IMR-90 (cell line): ENCODE data around the gene FLVCR2. TPM values are rescaled to one million over a fixed set of nuclear protein-coding genes. Genes with fewer than 3 reads are reported as not detected.

Experiments
- ATAC-seq: fragments of 200-7000 bp; cut with Tn5 transposase; 2 replicates; pipeline ENCODE4 v1.9.1; 2020; ENCODE audit warnings: low read depth, mild to moderate bottlenecking, moderate library complexity
- BruUV-seq: library from RNA; stranded (reverse); fragments of 400-500 nt; replicated peaks from 2 replicates; lab custom pipeline; 2021; lab: Mats Ljungman, UMichigan
- CTCF ChIA-PET: fragments of 300-600 bp; formaldehyde crosslinking; extraction: SDS; loops from one replicate; lab custom pipeline; 2021; ENCODE audit warnings: antibody characterized with exemption; lab: Yijun Ruan, JAX
- POLR2A ChIA-PET: fragments of 300-600 bp; sonication (Branson Sonifier 250); formaldehyde crosslinking; loops from one replicate; lab custom pipeline; 2022; ENCODE audit warnings: antibody characterized with exemption; ENCODE audit not compliant: unreplicated experiment; lab: Charles Lee
- DNase-seq: peaks from one replicate; pipeline ENCODE4 v3.0.0; 2013
- H2AFZ ChIP-seq: replicated peaks from 2 replicates; pipeline ENCODE3; 2013; ENCODE audit warnings: low read length, mild to moderate bottlenecking; ENCODE audit not compliant: poor library complexity
- H2AK5ac ChIP-seq: 2 replicates; pipeline ENCODE4 v1.6.1; 2013; ENCODE audit warnings: low read depth, low read length, inconsistent platforms
- H2AK9ac ChIP-seq: replicated peaks from 2 replicates; pipeline ENCODE3; 2013; ENCODE audit warnings: mild to moderate bottlenecking, low read depth, low read length, moderate library complexity; ENCODE audit not compliant: poor library complexity
- H2BK120ac ChIP-seq: 2 replicates; pipeline ENCODE4 v1.6.1; 2013; ENCODE audit warnings: low read depth, low read length, inconsistent platforms
- H2BK15ac ChIP-seq: 3 replicates; pipeline ENCODE4 v1.6.1; 2013; ENCODE audit warnings: low read depth, low read length, inconsistent platforms
- H2BK20ac ChIP-seq: 2 replicates; pipeline ENCODE4 v1.6.1; 2013; ENCODE audit warnings: low read depth, mild to moderate bottlenecking, inconsistent platforms, low read length, moderate library complexity
- H2BK5ac ChIP-seq: 2 replicates; pipeline ENCODE4 v1.6.1; 2013; ENCODE audit warnings: mild to moderate bottlenecking, low read depth, low read length, inconsistent platforms; ENCODE audit not compliant: poor library complexity, severe bottlenecking
- H3K14ac ChIP-seq: replicated peaks from 2 replicates; pipeline ENCODE4 v1.6.1; 2013; ENCODE audit warnings: low read depth, low read length, inconsistent platforms
- H3K18ac ChIP-seq: 2 replicates; pipeline ENCODE4 v1.6.1; 2013; ENCODE audit warnings: low read depth, low read length, control low read depth
- H3K23ac ChIP-seq: 2 replicates; pipeline ENCODE4 v1.6.1; 2013; ENCODE audit warnings: low read depth, low read length, inconsistent platforms
- H3K27ac ChIP-seq: 2 replicates; pipeline ENCODE4 v1.5.1; 2013; ENCODE audit warnings: mild to moderate bottlenecking, control low read depth, low read length; ENCODE audit not compliant: insufficient read depth
- H3K27me3 ChIP-seq: 2 replicates; pipeline ENCODE4 v1.6.1; 2013; ENCODE audit warnings: low read length; ENCODE audit not compliant: control insufficient read depth, insufficient read depth
- H3K36me3 ChIP-seq: 2 replicates; pipeline ENCODE4 v1.6.1; 2013; ENCODE audit warnings: low read length, mixed read lengths; ENCODE audit not compliant: control insufficient read depth, insufficient read depth
- H3K4ac ChIP-seq: 2 replicates; pipeline ENCODE4 v1.6.1; 2013; ENCODE audit warnings: low read depth, low read length, inconsistent platforms
- H3K4me1 ChIP-seq: 2 replicates; pipeline ENCODE4 v1.6.1; 2013; ENCODE audit warnings: low read length, mixed read lengths; ENCODE audit not compliant: control insufficient read depth, insufficient read depth
- H3K4me2 ChIP-seq: 2 replicates; pipeline ENCODE4 v1.6.1; 2013; ENCODE audit warnings: low read depth, mild to moderate bottlenecking, control low read depth, low read length, moderate library complexity
- H3K4me3 ChIP-seq: 2 replicates; pipeline ENCODE4 v1.5.1; 2013; ENCODE audit warnings: low read depth, mild to moderate bottlenecking, control low read depth, low read length, moderate library complexity; ENCODE audit not compliant: insufficient read depth
- H3K56ac ChIP-seq: 2 replicates; pipeline ENCODE4 v1.6.1; 2013; ENCODE audit warnings: low read length, inconsistent platforms; ENCODE audit not compliant: insufficient read depth; ENCODE audit errors: extremely low read depth
- H3K79me1 ChIP-seq, 2 experiments: 2 replicates each; pipeline ENCODE4 v1.6.1; 2013; ENCODE audit warnings: low read length in 2 of 2, inconsistent platforms in 1 of 2, low read depth in 1 of 2
- H3K9ac ChIP-seq: 2 replicates; pipeline ENCODE4 v1.6.1; 2013; ENCODE audit warnings: low read depth, low read length, control low read depth
- H3K9me1 ChIP-seq: 2 replicates; pipeline ENCODE4 v1.6.1; 2013; ENCODE audit warnings: low read length, inconsistent platforms; ENCODE audit not compliant: insufficient read depth
- H3K9me3 ChIP-seq: 2 replicates; pipeline ENCODE4 v1.6.1; 2013; ENCODE audit warnings: low read length; ENCODE audit not compliant: control insufficient read depth, insufficient read depth
- H4K20me1 ChIP-seq: 2 replicates; pipeline ENCODE4 v1.6.1; 2013; ENCODE audit warnings: low read length, inconsistent platforms; ENCODE audit not compliant: insufficient read depth
- H4K5ac ChIP-seq: 2 replicates; pipeline ENCODE4 v1.6.1; 2013; ENCODE audit warnings: mild to moderate bottlenecking, low read depth, low read length, control low read depth
- H4K8ac ChIP-seq, 2 experiments: 2 replicates each; pipeline ENCODE4 v1.6.1; 2013; ENCODE audit warnings: low read depth in 2 of 2, low read length in 2 of 2, control low read depth in 1 of 2, inconsistent platforms in 1 of 2
- H4K91ac ChIP-seq: 2 replicates; pipeline ENCODE4 v1.6.1; 2013; ENCODE audit warnings: low read depth, low read length, inconsistent platforms; ENCODE audit not compliant: insufficient read depth
- BHLHE40 ChIP-seq: fragments of 150-350 bp; IDR thresholded peaks from 2 replicates; pipeline ENCODE4 v1.6.1; 2016; ENCODE audit warnings: mild to moderate bottlenecking, low read depth, low read length
- CEBPB ChIP-seq: IDR thresholded peaks from 2 replicates; pipeline ENCODE4 v1.6.1; 2012; ENCODE audit warnings: low read depth, low read length, improper control_type of control experiment
- CHD1 ChIP-seq: IDR thresholded peaks from 2 replicates; pipeline ENCODE4 v1.6.1; 2012; ENCODE audit warnings: low read depth, low read length, improper control_type of control experiment
- ELK1 ChIP-seq: fragments of 150-350 bp; IDR thresholded peaks from 2 replicates; pipeline ENCODE4 v1.6.1; 2016; ENCODE audit warnings: low read depth, mild to moderate bottlenecking, low read length, moderate library complexity, borderline replicate concordance
- FOS ChIP-seq: fragments of 150-350 bp; IDR thresholded peaks from 2 replicates; pipeline ENCODE4 v1.6.1; 2016; ENCODE audit warnings: low read depth, low read length
- MAFK ChIP-seq: IDR thresholded peaks from 2 replicates; pipeline ENCODE4 v1.6.1; 2012; ENCODE audit warnings: low read depth, low read length, improper control_type of control experiment
- MXI1 ChIP-seq: IDR thresholded peaks from 2 replicates; pipeline ENCODE4 v1.6.1; 2012; ENCODE audit warnings: low read depth, mild to moderate bottlenecking, low read length, moderate library complexity, borderline replicate concordance
- NFE2L2 ChIP-seq: fragments of 150-350 bp; IDR thresholded peaks from 2 replicates; pipeline ENCODE4 v1.6.1; 2016; ENCODE audit warnings: low read depth, mild to moderate bottlenecking, low read length
- POLR2A ChIP-seq: IDR thresholded peaks from 2 replicates; pipeline ENCODE4 v1.6.1; 2012; ENCODE audit warnings: mild to moderate bottlenecking, low read depth, low read length
- RAD21 ChIP-seq: IDR thresholded peaks from 2 replicates; pipeline ENCODE4 v1.6.1; 2012; ENCODE audit warnings: low read length, improper control_type of control experiment
- RCOR1 ChIP-seq: IDR thresholded peaks from 2 replicates; pipeline ENCODE4 v1.6.1; 2012; ENCODE audit warnings: mild to moderate bottlenecking, low read length, improper control_type of control experiment; ENCODE audit not compliant: insufficient replicate concordance
- RFX5 ChIP-seq: IDR thresholded peaks from 2 replicates; pipeline ENCODE4 v1.8.0; 2012; ENCODE audit warnings: low read depth, mild to moderate bottlenecking, low read length, moderate library complexity
- SMC3 ChIP-seq: fragments of 150-350 bp; IDR thresholded peaks from 2 replicates; pipeline ENCODE4 v1.6.1; 2016; ENCODE audit warnings: low read depth, mild to moderate bottlenecking, antibody characterized with exemption, low read length, moderate library complexity
- WGBS, 2 experiments: methylation state at CpG; one replicate each; pipeline versions ENCODE4 v1.1.5 to v1.1.7; 2013; ENCODE audit warnings: missing lambda C conversion rate in 2 of 2; ENCODE audit not compliant: insufficient read length in 1 of 2; ENCODE audit errors: extremely low coverage in 2 of 2; 5-methylcytosine and 5-hydroxymethylcytosine counted together
- dilution Hi-C: fragments of 300-500 bp; cut with HindIII; formaldehyde crosslinking; loops from one replicate; pipeline ENCODE4 v1.14.3; 2018; ENCODE audit warnings: low sequenced_read_pairs; ENCODE audit not compliant: unreplicated experiment
- in situ Hi-C: fragments of 300-500 bp; cut with MboI; formaldehyde crosslinking; loops from 3 replicates; pipeline ENCODE4 v1.14.3; 2019; ENCODE audit warnings: low sequenced_read_pairs, inconsistent platforms, mixed read lengths
- intact Hi-C: fragments of 100-400 bp; cut with micrococcal nuclease; formaldehyde crosslinking; loops from 2 replicates; pipeline ENCODE4 v1.10.0; 2022
- polyA plus RNA-seq, 3 experiments: library from polyadenylated mRNA; depleted of rRNA; stranded (reverse); fragments of >200 nt; gene quantifications; 2 replicates each; pipeline ENCODE4 v1.2.3, GENCODE V29; 2012; ENCODE audit warnings: low replicate concordance in 1 of 3
- total RNA-seq: library from RNA; depleted of rRNA; stranded (reverse); fragments of >200 nt; gene quantifications from 2 replicates; pipeline ENCODE4 v1.2.3, GENCODE V29; 2012
- TF ChIP-seq, protein P1 (sequence below): conservative IDR thresholded peaks from 2 replicates; pipeline ENCODE4 v1.5.1; 2012; ENCODE audit warnings: mild to moderate bottlenecking, low read depth, low read length, improper control_type of control experiment
- TF ChIP-seq, protein P2 (sequence below): fragments of 150-350 bp; IDR thresholded peaks from 2 replicates; pipeline ENCODE4 v1.6.1; 2017; ENCODE audit warnings: mild to moderate bottlenecking, antibody characterized with exemption, low read length, low read depth

FLVCR2 gene
- total and polyA plus RNA-seq, 2 of the 4 experiments (the other 2 are of a cell fraction): 0.94 to 1.4 TPM

GRCh38 chr14:75630695-75631452 lies 52.5 kb downstream of the FLVCR2 start:
- Histone ChIP-seq H2BK120ac (no peak overlapping the region), H4K20me1 (no peaks in the 10 kb centered on the region), H3K79me1 (no peaks in the 10 kb centered on the region), H3K23ac (no peak overlapping the region), H4K91ac (no peak overlapping the region), H2BK5ac (no peak overlapping the region), H3K36me3 (no peaks in the 10 kb centered on the region), H3K4me3 (no peak overlapping the region), H3K9me3 (no peaks in the 10 kb centered on the region), H3K9ac (no peak overlapping the region), H2BK15ac (no peak overlapping the region), H2AK9ac (no peak overlapping the region), H3K4me1 (no peaks in the 10 kb centered on the region), H4K8ac (no peak overlapping the region), H2BK20ac (no peak overlapping the region), H3K9me1 (no peaks in the 10 kb centered on the region), H3K18ac (no peak overlapping the region), H3K56ac (no peak overlapping the region), H2AFZ (no peak overlapping the region), H4K5ac (no peak overlapping the region), H2AK5ac (no peak overlapping the region), H3K27me3 (peaks cover 12% of the 10 kb centered on the region), H3K4me2 (no peak overlapping the region), H3K4ac (no peak overlapping the region), H3K14ac (no peak overlapping the region), H3K27ac (no peak overlapping the region)
- DNase-seq (no peak), ATAC-seq (no peak)
- in situ Hi-C loops (no loop called here), dilution Hi-C loops (no loop called here), intact Hi-C loops (no loop called here)
- CTCF ChIA-PET: interaction anchor here (0.6 kb wide), 1 partner anchor 785 kb away, joined by 5 read pairs; no protein-coding TSS in a partner anchor
- no CpG with 5 or more reads among the region's 6 CpGs for WGBS, 2 experiments
- TF ChIP-seq NFE2L2 (no peak), ELK1 (no peak), BHLHE40 (no peak), RFX5 (no peak), MAFK (no peak), RCOR1 (no peak), CEBPB (no peak), RAD21 (no peak), FOS (no peak), MXI1 (no peak), POLR2A (no peak), SMC3 (no peak), CHD1 (no peak)
- TF ChIP-seq, protein P1, sequence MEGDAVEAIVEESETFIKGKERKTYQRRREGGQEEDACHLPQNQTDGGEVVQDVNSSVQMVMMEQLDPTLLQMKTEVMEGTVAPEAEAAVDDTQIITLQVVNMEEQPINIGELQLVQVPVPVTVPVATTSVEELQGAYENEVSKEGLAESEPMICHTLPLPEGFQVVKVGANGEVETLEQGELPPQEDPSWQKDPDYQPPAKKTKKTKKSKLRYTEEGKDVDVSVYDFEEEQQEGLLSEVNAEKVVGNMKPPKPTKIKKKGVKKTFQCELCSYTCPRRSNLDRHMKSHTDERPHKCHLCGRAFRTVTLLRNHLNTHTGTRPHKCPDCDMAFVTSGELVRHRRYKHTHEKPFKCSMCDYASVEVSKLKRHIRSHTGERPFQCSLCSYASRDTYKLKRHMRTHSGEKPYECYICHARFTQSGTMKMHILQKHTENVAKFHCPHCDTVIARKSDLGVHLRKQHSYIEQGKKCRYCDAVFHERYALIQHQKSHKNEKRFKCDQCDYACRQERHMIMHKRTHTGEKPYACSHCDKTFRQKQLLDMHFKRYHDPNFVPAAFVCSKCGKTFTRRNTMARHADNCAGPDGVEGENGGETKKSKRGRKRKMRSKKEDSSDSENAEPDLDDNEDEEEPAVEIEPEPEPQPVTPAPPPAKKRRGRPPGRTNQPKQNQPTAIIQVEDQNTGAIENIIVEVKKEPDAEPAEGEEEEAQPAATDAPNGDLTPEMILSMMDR: no peak
- TF ChIP-seq, protein P2, sequence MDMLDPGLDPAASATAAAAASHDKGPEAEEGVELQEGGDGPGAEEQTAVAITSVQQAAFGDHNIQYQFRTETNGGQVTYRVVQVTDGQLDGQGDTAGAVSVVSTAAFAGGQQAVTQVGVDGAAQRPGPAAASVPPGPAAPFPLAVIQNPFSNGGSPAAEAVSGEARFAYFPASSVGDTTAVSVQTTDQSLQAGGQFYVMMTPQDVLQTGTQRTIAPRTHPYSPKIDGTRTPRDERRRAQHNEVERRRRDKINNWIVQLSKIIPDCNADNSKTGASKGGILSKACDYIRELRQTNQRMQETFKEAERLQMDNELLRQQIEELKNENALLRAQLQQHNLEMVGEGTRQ: no peak
- POLR2A ChIA-PET: no interaction called here
- BruUV-seq: no TSS peak
